Hematopoietic multipotent progenitor cell treated with erythropoietin and hydrocortisone succinate and interleukin-3 and kit ligand, for 15 days (in vitro differentiated cells): ENCODE measurements around the gene TNRC18.
"Not testable (repeated sequence)": the region's sequence is repeated elsewhere in the genome, so short reads cannot be mapped to it uniquely, and the experiment has no call there.

ENCODE experiments used
- DNase-seq: peaks from one replicate; pipeline ENCODE4 v3.0.0-alpha.2; 2015; ENCODE audit warnings: low spot score

TNRC18 gene

GRCh38 chr7:5267829-5268228, 155.8 kb downstream of the TNRC18 start:
- not testable (repeated sequence) for DNase-seq

- DNase-seq, result no peak
These were observed 157.2 kb downstream of the TNRC18 start for GRCh38 chr7:5266191-5267028.

GRCh38 chr7:5265320-5266190, 158.1 kb downstream of the TNRC18 start:
- no peak for DNase-seq

DNA sequence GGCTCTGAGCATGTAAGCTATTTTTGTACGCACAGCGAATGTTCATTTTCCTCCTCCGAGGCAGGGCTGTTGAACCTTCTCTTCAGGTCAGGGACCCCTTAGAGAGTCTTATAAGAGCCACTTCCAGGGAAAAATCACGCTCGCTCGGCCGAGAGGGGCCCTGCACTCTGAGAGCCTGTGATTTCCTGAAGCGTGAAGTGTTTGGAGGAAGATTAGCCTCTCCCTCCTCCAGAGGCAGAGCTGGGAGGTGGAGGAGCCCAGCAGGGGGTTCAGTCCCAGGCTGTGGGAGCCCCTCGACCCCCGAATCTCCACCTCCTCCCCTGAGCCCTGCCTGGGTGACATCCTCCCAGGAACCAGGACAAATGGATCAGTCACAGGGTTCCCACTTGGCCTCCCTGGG, 160.6 kb downstream of the TNRC18 start:
- not testable (repeated sequence) for DNase-seq

GRCh38 chr7:5260530-5261068, 163.0 kb downstream of the TNRC18 start:
- DNase-seq, result not testable (repeated sequence)
